Prostate gland (tissue), 2 donors: Measurements from ENCODE around the gene BIN2.

Source experiments
- POLR2A ChIP-seq: fragments of 450-650 bp; IDR thresholded peaks from one replicate; pipeline ENCODE4 v1.6.1; 2016; ENCODE audit warnings: antibody characterized with exemption, mild to moderate bottlenecking
- POLR2AphosphoS5 ChIP-seq: sonication (generic); formaldehyde crosslinking; IDR thresholded peaks from one replicate; pipeline ENCODE4 v1.6.1; 2017; ENCODE audit warnings: antibody characterized with exemption
- TF ChIP-seq, protein P1 (sequence below), 4 experiments: fragments of 200-600 bp in 2 of 4; fragments of 450-650 bp in 2 of 4; sonication (generic) in 2 of 4; IDR thresholded peaks; 1 replicate in 3 of 4; 2 replicates in 1 of 4; pipeline ENCODE4 v1.5.1; 2016 to 2019; ENCODE audit warnings: antibody characterized with exemption in 4 of 4, mild to moderate bottlenecking in 2 of 4, moderate library complexity in 2 of 4

DNA sequence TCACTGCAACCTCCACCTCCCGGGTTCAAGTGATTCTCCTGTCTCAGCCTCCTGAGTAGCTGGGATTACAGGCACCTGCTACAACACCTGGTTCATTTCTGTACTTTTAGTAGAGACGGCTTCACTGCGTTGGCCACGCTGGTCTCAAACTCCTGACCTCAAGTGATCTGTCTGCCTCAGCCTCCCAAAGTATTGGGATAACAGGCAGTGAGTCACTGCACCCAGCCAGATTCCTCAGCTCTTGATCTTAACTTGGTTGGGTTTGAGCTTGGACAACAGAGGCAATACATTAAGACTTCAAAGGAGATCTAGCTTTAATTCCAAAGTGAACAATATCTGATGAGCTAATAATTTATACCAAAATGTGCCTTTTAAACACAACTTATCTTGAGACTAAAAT, 79.7 kb downstream of the BIN2 start:
- TF ChIP-seq, protein P1, sequence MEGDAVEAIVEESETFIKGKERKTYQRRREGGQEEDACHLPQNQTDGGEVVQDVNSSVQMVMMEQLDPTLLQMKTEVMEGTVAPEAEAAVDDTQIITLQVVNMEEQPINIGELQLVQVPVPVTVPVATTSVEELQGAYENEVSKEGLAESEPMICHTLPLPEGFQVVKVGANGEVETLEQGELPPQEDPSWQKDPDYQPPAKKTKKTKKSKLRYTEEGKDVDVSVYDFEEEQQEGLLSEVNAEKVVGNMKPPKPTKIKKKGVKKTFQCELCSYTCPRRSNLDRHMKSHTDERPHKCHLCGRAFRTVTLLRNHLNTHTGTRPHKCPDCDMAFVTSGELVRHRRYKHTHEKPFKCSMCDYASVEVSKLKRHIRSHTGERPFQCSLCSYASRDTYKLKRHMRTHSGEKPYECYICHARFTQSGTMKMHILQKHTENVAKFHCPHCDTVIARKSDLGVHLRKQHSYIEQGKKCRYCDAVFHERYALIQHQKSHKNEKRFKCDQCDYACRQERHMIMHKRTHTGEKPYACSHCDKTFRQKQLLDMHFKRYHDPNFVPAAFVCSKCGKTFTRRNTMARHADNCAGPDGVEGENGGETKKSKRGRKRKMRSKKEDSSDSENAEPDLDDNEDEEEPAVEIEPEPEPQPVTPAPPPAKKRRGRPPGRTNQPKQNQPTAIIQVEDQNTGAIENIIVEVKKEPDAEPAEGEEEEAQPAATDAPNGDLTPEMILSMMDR (IDR thresholded peaks at IDR 0.05), result no peak
- TF ChIP-seq POLR2A (no peak), POLR2AphosphoS5 (no peak)
